ENCODE results near the gene HES4.

- TF ChIP-seq YY1 (IDR thresholded peaks at IDR 0.05; ENCODE audit: low read depth) (no peak), TEAD4 (IDR thresholded peaks at IDR 0.05) (no peak), REST (IDR thresholded peaks at IDR 0.05; ENCODE audit: low read depth) (no peak), TAF1 (IDR thresholded peaks at IDR 0.05; ENCODE audit: low read depth) (no peak), RAD21 (IDR thresholded peaks at IDR 0.05; ENCODE audit: low read depth) (no peak), MAX (IDR thresholded peaks at IDR 0.05) (no peak), EP300 (IDR thresholded peaks at IDR 0.05; ENCODE audit: borderline replicate concordance) (no peak)
Measured at GRCh38 chr1:1033731-1034438, 34.0 kb upstream of the HES4 start.
